ENCODE measurements around the gene CNEP1R1.

GRCh38 chr16:50045412-50045811, 20.4 kb downstream of the CNEP1R1 start:
- TF ChIP-seq RAD21 (IDR thresholded peaks at IDR 0.05 in 1 of 2, conservative IDR thresholded peaks at IDR 0.05 in 1 of 2; ENCODE audit: low read depth in 2 of 2, low read length in 2 of 2) (no peak), SRF (IDR thresholded peaks at IDR 0.05; ENCODE audit: low read depth, low read length) (no peak), POLR2A (IDR thresholded peaks at IDR 0.05; ENCODE audit: control extremely low read depth in 1 of 2, low read depth in 2 of 2, low read length in 2 of 2) (no peak), JUND (IDR thresholded peaks at IDR 0.05; ENCODE audit: low read length) (no peak), CTCF (IDR thresholded peaks at IDR 0.05; ENCODE audit: control extremely low read depth in 1 of 3, insufficient read depth in 1 of 3, low read depth in 1 of 3, low read length in 3 of 3) (no peak), RFX5 (IDR thresholded peaks at IDR 0.05; ENCODE audit: borderline replicate concordance, low read depth, low read length) (no peak)
